HL-60 (cell line): ENCODE data around the gene CXCL14.

Experiments used
- TF ChIP-seq, protein P1 (sequence below): IDR thresholded peaks from 2 replicates; pipeline ENCODE4 v1.6.1; 2012; ENCODE audit warnings: low read depth; ENCODE audit not compliant: insufficient replicate concordance
- TF ChIP-seq, protein P2 (sequence below): IDR thresholded peaks from one replicate; pipeline ENCODE4 v1.5.1; 2011; ENCODE audit warnings: low read length, control low read depth, inconsistent platforms; ENCODE audit not compliant: insufficient read depth

DNA sequence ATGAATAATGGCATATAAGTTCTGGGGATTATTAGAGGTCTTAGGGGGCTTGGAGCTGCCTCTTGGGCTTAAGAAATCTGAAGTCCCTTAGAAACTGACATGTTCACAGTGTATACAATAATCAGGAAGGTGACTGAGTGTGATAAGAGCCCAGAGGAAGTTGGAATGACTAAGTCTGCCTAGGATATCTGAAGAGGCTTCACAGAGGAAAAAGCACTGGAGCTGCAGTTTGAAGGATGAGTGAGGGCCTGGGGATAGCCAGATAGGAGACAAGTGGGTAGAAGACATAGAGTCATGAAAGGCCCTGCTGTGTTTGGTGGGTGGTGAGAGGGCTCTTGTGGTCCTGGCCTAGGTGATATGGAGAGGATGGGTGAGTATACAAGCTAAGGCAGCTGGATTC is 51.9 kb downstream of the CXCL14 start:
- TF ChIP-seq, protein P1, sequence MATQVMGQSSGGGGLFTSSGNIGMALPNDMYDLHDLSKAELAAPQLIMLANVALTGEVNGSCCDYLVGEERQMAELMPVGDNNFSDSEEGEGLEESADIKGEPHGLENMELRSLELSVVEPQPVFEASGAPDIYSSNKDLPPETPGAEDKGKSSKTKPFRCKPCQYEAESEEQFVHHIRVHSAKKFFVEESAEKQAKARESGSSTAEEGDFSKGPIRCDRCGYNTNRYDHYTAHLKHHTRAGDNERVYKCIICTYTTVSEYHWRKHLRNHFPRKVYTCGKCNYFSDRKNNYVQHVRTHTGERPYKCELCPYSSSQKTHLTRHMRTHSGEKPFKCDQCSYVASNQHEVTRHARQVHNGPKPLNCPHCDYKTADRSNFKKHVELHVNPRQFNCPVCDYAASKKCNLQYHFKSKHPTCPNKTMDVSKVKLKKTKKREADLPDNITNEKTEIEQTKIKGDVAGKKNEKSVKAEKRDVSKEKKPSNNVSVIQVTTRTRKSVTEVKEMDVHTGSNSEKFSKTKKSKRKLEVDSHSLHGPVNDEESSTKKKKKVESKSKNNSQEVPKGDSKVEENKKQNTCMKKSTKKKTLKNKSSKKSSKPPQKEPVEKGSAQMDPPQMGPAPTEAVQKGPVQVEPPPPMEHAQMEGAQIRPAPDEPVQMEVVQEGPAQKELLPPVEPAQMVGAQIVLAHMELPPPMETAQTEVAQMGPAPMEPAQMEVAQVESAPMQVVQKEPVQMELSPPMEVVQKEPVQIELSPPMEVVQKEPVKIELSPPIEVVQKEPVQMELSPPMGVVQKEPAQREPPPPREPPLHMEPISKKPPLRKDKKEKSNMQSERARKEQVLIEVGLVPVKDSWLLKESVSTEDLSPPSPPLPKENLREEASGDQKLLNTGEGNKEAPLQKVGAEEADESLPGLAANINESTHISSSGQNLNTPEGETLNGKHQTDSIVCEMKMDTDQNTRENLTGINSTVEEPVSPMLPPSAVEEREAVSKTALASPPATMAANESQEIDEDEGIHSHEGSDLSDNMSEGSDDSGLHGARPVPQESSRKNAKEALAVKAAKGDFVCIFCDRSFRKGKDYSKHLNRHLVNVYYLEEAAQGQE = no peak
- TF ChIP-seq, protein P2, sequence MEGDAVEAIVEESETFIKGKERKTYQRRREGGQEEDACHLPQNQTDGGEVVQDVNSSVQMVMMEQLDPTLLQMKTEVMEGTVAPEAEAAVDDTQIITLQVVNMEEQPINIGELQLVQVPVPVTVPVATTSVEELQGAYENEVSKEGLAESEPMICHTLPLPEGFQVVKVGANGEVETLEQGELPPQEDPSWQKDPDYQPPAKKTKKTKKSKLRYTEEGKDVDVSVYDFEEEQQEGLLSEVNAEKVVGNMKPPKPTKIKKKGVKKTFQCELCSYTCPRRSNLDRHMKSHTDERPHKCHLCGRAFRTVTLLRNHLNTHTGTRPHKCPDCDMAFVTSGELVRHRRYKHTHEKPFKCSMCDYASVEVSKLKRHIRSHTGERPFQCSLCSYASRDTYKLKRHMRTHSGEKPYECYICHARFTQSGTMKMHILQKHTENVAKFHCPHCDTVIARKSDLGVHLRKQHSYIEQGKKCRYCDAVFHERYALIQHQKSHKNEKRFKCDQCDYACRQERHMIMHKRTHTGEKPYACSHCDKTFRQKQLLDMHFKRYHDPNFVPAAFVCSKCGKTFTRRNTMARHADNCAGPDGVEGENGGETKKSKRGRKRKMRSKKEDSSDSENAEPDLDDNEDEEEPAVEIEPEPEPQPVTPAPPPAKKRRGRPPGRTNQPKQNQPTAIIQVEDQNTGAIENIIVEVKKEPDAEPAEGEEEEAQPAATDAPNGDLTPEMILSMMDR = no peak
